HG03354 (cell line): ENCODE results near the gene KLRB1.
"Not testable (repeated sequence)": the region's sequence is repeated elsewhere in the genome, so short reads cannot be mapped to it uniquely, and the experiment has no call there.

Source experiments
- ATAC-seq: cut with Tn5 transposase; IDR thresholded peaks from one replicate; pipeline ENCODE4 v1.9.1; 2021; ENCODE audit warnings: mild to moderate bottlenecking; ENCODE audit not compliant: unreplicated experiment, poor library complexity, severe bottlenecking

Gene KLRB1

DNA sequence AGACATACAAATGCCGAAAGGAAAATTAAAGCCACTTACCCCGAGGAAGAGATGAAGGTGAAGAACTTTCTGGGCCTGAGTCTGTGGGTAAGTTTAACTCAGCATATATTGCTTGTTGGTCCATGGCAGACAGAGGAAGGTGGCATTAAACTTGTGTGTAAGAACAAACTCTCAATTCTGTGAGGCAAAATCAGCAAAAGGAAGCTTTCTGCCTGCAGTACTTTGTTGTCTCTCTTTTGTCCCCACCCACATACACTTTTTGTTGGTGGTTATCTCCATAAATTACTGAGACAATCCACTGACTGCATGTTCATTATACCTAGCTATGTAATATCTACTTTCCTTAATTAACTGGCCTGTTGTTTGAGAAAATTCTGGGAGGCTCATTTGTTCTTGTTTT is at the start of gene KLRB1:
TSS of gene KLRB1 (minus strand) at position 201 of the 400 bp plus-strand sequence. CDS start at position 124, 77 bp downstream.
- no peak for ATAC-seq

DNA sequence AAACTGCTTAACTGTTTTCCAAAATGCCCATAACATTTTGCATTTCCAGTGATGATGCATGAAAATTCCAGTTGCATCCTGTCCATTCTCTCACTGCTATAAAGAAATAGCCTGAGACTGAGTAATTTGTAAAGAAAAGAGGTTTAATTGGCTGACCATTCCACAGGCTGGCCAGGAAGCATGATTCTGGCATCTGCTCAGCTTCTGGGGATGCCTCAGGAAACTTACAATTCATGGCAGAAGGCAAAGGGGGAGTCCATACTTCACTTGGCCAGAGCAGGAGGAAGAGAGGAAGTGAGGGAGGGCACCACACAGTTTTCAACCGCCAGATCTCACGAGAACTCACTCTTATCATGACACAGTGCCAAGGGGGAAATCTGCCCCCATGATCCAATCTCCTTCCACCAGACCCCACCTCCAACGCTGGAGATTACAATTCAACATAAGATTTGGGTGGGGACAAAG is 43.6 kb upstream of the KLRB1 start:
- no peak for ATAC-seq

DNA sequence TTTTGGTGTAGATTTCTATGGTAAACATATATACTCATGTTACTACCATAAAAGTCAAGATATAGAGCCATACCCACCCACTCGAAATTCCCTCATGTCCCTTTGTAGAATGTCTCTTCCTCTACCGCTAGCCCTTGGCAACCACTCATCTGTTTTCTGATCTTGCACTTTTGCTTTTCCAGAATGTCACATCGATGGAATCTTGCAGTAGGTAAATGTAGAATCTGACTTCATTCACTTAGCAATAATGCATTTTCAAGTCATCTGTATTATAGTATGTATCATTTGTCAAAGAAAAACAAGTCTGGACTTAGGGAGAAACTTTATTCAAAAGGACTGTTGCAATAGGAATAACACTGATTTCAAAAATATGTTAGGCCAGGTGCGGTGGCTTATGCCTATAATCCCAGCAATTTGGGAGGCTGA is 42.4 kb upstream of the KLRB1 start:
- no peak for ATAC-seq

DNA sequence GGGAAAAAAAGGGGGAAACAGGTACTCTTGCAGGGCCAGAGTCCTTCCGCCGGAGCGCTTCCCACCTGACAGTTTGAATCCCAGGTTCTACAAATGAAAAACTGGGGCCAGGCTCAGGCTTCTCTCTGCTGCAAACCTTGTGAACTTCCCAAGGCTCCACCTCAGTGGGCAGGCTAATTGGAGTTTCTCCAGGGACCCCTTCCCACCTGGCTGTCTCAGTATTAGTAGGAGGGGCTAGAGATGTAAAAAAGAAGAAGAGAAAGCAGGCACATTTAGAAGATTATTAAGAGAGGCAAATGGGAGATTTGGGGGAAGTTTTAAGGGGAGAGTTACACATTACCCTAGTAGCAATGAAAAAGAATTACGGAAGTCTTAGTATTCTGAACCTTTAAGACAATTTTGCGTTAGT is 41.8 kb upstream of the KLRB1 start:
- ATAC-seq, result no peak

DNA sequence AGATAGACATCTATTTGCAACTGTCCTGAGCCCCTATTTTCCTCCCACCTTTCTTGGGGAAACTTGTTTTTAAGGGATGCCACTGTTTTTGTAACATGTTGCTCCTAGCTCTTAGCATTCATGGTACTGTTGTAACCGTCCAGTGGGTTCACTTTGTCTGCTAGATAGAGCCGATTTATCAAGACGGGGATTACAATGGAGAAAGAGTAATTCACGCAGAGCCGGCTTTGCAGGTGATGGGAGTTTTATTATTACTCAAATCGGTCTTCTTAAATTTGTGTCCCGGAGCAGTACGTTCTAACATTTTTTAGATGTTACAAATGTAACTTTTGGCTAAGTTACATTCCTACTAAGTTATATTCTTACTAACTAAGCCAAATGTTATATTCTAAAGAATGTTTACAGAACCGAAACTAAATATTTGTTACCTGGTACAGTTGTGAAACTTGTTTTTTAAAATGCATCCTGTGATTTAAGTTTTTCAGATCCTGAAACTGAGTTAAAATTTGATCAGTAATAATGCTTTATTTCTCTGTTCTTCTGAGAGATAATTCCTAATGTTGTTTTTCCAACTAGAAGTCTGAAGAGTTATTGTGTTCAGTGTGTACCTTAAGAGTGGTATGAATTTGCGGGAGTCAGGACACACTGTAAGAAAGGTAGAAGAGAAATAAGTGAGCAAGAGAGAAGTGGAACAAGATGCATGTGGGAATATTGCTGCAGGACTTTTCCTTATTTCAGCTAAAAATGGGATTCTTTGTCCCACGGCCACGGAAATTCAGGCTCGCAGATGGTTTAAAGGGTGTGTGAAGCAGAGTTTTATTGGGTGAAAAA is 41.2 kb upstream of the KLRB1 start:
- ATAC-seq, result no peak

DNA sequence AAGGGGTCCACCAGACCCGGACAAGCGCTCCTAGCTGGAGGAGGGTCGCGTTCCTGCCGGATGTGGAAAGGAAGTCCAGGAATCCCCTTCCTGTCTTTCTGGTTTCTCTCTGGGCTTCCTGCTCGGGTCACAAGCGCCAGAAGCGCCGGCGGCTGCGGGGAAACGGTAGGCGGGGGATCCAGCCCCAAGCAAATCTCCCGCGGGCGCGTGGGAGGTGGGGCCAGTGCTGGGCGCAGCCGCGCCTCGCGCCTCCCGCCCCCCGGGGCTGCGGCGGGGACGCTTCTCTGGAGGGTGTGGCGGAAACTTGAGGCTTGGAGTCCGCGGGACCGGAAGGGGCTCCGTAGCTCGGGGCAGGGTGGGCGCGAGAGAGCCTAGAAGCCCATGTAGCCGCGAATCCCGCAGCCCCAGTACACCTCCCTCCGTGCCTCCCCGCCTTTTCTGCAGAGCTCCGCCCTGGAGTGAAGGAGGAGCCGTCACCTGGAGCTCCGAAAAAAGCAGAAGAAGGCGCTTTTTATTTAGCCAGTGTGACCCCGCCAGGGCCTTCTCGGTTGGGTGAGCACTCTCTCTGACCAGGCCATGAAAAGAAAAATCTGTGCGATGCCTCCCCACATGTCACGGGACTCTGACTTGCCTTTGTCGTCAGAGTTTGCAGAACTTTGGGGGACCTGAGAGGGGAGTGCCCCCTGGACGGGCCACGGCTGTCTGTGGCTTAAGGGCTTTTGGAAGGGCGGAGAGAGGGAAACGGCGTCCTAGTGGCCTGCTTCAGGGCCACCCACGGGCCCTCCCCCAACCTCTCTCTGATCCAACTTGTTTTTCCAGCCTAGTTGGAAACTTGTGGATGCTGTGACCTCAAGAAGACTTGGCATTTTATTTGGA is 40.3 kb upstream of the KLRB1 start:
- ATAC-seq, result peak; percentile 78

DNA sequence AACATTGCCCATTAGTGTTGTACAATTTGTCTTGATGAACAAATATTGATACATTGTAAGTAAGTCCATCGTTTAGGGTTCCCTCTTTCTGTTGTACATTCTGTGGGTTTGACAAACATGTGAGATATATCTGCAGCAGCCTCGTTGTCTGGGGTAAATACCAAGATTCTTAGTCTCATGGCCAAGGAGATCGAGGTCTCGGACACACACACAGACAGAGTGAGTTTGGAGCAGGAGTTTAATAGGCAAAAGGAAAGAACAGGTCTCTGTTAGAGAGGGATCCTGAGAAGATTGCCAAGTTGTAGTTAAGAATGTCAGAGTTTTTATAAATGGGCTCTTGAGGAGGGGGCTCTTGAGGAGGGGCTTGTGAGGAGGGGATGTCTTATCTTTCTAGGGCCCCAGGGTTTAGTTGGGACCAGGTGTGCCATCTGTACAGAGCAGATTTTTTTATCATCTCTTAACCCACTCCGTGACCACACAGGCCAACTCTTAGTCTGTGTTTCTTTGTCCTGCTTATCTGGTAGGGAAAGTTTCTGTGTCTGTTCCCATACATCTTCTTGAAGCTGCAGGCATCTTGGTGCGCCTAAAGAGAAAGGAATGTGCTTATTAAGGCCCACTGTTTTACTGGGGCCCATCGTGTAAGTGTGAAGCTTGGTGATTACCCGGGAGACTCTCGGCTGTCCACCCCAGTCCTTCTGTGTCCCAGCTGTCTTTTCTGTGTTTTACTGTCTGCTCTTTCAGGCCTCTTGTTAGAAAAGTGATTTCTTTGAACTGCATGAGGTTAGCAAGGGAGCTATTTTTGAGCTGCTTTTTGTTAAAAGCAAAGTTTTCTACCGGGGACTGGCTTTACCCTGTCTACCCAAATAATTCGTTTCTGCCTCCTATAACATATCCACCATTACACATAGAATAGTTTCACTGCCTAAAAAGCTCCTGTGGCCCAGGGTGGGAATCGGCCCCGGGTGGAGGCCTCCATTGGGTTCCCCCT is 39.4 kb upstream of the KLRB1 start:
- ATAC-seq, result no peak

DNA sequence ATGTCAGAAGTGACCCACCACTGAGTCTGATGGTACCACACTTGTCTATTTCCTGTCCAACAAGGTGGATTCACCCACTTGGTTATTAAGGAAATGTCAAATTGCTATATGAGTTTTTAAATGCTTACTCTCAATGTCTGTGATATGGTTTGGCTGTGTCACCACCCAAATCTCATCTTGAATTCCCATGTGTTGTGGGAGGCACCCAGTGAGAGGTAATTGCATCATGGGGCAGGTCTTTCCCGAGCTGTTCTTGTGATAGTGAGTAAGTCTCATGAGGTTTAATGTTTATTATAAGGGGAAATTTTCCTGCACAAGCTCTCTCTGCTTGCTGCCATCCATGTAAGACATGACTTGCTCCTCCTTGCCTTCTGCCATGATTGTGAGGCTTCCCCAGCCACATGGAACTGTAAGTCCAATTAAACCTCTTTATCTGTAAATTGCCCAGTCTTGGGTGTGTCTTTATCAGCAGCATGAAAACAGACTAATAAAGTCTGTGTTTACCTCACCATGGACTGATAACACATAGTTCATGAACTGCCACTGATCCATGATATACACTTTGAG is 37.4 kb upstream of the KLRB1 start:
- not testable (repeated sequence) for ATAC-seq

DNA sequence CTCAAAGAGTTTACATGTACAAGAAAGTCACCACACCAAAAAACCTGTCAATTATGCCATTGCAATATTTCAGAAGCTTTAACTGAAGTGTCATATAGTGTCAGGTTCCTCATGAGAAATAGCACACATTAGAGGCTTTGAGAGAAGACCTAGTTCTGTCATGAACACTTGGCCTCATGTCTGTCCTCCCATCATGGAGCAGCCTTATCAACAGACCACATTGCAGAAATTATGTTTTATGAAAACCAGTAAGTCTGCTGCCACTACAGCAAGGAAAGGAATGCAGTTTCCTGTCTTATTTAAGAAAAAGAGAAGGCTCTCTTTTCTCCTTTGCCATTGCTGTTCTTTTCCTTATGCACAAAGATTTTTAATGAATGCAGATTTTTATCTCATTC is 35.5 kb upstream of the KLRB1 start:
- ATAC-seq, result no peak

DNA sequence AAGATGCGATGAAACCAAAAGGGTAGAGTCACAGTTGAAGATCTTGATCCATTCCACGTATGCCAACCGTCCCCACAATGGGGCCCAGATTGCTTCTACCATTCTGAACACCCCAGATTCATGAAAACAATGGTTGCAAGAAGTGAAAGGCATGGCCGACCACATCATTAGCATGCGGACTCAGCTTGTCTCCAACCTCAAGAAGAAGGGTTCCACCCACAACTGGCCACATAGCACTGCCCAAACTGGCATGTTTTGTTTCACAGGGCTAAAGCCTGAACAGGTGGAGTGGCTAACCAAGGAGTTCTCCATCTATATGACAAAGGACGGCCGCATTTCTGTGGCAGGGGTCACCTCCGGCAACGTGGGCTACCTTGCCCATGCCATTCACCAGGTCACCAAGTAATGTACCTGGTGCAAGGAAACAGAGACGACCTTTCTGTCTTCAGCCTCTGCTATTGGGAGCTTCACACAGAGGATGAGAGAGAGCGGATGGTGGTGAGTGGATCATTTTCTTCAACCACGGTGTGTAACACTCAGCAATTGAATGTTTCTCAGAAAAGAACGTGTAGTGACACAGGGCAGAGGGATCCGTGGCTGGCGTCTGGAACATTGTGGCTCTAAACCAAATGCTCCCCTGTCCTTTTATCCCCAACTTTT is 35.0 kb upstream of the KLRB1 start:
- no peak for ATAC-seq

DNA sequence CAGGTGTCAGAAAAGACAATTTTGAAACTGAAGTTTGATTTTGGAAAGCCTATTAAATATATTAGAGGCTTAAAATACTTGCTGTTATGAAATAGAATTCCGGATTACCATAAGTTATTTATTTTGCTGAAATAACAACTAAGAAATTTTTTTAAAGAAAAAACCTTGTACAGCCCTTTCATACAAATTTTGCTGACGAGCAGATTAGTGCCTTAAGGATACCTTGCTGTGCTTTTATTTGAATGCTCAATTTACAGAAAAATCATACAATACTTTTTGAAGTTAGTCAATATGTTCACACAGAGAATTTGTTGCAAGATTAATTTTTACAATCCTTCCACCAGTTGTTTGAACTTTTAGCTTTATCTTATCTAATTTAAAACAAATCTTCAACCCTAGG is 32.3 kb upstream of the KLRB1 start:
- no peak for ATAC-seq

DNA sequence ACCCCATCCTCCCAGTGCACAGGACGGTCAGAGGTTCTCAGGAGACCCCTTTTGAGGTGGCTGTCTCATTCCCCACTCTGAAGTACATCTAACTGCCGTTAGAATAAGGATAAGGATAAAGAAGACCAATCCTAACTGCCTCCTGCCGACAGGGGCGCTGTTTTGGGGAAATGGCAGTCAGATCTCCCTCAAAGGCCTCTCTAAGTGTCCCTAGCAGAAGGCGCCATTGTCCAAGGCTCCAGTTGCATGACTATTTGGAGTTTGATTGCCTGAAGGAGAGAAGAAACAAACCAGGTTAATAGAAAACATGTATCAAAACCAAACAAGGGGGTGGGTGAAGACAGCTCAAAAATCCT is 29.1 kb upstream of the KLRB1 start:
- ATAC-seq, result no peak

DNA sequence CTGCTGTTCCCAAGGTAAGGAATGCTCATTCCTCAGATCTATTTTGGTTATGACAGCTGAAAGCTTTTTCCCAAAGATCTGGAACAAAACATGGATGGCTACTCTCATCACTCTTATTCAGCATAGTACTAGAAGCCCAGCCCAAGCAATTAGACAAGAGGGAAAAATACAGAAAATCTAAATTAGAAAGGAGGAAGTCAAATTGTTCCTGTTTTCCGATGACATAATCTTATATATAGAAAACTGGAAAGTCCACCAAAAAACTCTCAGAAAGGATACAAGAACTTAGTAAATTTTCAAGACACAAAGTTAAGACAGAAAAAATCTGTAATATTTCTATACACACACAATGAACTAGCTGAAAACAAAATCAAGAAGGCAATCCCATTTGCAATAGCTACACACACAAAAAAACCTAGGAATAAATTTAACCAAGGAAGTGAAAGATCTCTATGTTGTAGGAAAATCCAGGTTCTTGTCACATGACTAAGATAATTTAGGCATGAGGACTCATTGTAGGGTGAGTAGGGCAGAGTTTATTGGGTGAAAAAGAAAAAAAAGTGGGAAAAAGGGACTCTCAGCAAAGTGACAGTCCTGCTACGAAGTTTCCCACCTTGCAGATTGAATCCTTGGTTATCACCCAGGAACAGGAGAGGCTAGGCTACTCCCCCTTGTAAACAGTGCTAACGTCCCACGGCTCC is 28.6 kb upstream of the KLRB1 start:
- no peak for ATAC-seq

DNA sequence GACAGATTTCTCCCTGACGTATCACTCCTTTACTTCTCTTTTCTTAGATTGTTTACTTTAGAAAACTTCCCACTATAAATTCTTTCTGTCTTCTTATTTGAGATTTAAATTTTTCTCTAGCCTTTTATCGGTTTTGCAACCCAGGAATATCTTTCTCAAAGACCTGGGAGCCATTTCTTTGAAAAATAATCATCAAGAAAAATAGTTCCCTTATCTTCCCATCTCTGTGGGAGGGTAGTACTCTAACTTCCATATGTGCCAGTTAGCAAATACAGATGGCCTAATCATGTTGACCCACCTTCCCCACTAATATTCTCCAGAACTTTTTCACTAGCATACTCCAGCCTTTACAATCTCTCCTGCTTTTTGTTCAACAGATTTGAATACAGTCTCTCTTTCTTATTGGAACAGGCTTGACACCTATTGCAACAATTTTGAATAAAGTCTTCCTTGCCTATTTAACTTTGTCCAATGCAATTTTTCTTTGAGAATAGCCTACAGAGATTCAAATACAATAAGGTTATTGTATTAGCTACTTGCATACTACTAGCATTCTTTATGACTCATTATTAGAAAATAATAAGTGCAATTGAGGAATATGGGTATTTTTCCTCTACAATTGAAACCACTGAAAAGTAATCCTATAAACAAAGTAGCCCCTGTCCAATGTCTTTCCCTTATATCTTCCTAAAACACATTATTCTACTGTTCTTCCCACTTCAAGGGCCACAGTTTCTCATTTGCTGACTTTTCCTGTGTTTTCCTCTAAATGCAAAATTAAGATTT is 27.4 kb upstream of the KLRB1 start:
- ATAC-seq, result no peak

DNA sequence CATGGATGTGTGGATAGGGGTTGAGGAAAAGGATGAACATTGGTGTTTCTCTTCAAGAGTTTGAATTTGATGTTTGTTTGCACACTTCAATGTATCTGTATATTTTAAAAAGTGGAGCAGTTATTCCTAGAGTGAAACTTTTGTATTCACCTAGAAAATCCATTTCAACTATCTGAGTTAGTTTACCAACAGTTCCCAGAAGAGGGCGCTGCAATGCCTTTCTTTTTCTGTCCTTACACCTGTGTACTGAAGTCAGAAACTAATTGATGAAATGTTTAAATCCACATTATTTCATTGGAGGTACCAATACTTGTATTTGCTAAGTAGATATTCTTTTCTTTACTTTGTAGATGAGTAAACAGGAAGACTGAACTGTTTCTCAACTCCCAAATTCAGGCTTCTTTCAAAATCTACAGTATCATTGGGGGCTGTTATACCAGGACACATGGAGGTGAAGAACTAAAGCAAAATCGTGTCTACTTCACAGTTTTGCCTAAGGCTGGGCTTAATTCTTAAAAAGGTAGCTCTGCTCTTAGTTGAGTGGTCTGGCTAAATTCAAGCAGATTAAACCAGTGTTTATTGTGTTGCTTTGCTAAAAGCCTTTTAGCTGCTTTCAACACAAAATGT is 26.6 kb upstream of the KLRB1 start:
- no peak for ATAC-seq

DNA sequence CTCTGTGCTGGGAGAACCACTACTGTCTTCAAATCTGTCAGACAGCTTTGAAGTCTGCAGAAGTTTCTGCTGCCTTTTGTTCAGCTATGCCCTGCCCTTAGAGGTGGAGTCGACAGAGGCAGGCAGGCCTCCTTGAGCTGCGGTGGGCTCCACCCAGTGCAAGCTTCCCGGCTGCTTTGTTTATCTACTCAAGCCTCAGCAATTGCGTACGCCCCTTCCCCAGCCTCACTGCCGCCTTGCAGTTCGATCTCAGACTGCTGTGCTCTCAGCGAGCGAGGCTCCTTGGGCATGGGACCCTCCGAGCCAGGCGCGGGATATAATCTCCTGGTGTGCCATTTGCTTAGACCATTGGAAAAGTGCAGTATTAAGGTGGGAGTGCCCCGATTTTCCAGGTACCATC is 25.1 kb upstream of the KLRB1 start:
- ATAC-seq, result no peak

DNA sequence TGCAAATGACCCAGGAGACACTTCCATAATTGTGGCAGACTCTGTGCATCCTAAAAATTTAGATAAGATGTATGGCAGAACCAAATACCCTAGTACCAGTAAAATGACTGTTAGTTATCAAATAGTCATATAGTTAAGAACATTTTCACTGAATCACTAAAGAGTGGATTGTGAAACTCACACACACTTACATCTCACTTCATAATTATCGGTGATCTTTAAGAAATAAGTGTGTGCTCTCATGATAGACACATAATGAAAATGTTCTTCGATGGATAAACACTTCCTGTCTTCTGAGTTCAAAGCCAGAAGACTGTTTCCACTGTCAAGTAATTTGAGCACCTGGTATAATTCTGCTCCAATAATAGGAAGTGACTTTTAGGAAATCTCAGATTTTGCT is 19.1 kb upstream of the KLRB1 start:
- ATAC-seq, result no peak
